ENCODE measurements around the gene CBL.

GRCh38 chr11:119222891-119223290, 16.8 kb downstream of the CBL start:
- TF ChIP-seq CTCF (conservative IDR thresholded peaks at IDR 0.05; ENCODE audit: low read length) (no peak), EZH2phosphoT487 (IDR thresholded peaks at IDR 0.05; ENCODE audit: borderline replicate concordance, low read depth, low read length) (no peak)
